LNCAP (cell line): ENCODE data around the gene HLA-DRB5.

Experiments
- CTCF ChIP-seq: fragments of 450-650 bp; IDR thresholded peaks from 2 replicates; pipeline ENCODE4 v1.5.1; 2017; ENCODE audit warnings: mild to moderate bottlenecking

Gene HLA-DRB5

DNA sequence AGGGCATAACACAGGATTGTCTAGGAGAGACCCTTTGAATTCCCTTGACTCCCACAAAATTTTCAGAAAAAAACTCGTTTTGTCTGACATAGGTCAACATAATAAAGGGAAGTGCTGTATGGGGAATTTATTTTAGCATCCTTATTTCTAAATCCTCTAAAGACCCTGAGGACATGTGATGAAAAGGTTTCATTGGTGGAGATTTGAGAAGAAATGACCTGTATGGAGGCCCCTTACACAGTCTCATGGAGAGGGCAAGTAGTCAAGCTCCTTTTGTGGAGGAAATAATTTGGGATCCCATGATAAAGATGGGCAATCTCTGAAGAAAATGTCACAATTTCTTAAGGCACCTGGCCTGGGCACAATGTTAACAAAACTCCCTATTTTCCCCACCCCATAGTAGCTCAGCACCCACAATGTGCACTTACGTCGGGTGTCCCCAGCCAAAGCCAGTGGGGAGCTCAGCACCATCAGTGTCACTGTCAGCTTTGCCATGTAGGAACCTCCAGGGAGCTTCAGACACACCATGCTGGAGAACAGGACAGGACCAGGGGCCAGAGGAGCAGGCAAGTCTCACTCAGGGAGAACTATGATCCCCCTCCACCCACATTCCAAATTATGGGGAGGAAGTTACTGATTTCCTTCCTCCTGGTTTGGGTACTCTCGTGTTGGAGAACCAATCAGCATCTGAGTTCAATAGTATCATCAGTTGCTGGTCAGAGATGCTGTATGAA lies at the start of gene HLA-DRB5:
TSS of gene HLA-DRB5 (minus strand) at position 591 of the 734 bp plus-strand sequence. CDS start at position 528, 63 bp downstream.
- no peak for TF ChIP-seq CTCF

DNA sequence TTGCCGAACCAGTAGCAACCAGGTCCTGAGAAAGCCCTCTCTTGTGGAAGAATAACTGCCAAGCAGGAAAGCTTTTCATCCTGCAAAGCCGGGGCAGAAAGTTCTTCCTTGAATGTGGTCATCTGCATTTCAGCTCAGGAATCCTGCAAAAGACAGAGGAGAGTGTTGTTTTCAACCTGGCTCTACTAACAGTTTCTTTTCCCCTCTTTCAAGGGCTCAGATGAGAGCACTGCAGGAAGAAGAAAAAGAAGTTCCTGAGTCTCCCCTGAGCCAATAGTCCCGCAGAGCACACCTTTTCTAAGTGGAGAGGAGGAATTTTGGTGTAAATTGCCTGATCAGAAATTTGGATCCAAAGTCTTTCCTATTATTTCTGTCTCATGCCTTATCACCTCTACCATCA lies 48.9 kb upstream of the HLA-DRB5 start:
- TF ChIP-seq CTCF, result no peak

DNA sequence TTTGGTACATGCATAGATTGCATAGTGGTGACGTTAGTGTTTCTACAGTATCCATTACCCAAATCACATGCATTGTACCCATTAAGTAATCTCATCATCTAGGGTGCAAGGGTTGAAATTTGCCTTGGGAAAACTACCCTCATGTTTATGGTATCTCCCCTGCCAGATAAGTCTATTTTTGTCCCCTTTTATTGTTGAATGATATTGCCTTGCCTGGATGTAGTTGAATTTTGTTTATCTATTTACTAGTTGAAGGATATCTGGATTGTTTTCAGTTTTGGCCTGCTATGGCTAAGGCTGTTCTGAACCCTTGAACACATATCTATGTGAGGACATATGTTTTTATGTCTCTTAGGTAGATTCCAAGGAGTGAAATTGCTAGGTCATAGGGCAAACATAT lies 46.2 kb upstream of the HLA-DRB5 start:
- no peak for TF ChIP-seq CTCF

DNA sequence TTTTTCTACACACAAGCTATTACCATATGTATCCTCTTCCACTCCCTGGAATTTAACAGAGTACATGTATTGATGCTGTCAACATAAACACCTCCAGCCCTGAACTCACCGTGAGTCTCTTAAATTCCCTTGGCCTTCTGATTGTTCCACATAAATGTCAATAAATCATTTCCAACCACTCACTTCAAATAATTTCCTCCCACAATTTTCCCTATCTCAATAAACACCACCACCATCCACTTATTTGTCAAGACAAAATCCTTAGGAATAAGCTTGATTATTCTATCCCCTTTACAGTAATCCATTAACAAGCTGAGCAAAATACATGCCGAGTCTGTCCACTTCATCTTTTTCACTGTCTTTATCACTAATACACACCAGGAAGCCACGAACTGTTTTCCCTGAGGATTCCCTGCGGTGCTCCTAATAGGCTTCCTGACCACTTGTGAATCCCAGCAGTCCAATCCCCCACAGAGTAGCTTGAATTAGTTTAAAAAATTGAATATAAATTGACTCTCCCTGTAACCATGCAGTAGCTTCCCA lies 40.3 kb upstream of the HLA-DRB5 start:
- TF ChIP-seq CTCF, result no peak

GRCh38 chr6:32568561-32568960 lies 38.5 kb upstream of the HLA-DRB5 start:
- TF ChIP-seq CTCF, result no peak

GRCh38 chr6:32566957-32567356 lies 36.9 kb upstream of the HLA-DRB5 start:
- no peak for TF ChIP-seq CTCF

DNA sequence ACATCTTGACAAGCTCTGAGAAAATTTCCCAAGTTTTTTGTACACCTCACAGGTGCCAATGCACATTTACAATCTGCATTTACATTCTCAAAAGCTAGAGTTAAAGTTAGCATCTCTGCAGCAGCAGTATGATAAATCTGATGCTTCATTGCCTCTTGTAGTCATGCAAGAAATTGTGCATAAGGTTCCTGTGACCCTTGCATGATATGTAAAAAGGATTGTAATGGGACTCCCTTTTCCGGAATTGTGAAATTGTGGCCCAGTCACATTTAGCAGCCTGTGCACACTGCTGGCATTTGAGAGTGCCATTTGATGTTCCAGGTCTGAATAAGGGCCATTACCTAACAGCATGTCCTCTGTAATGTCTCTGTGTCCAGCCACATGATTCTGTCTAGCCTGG lies 35.4 kb upstream of the HLA-DRB5 start:
- TF ChIP-seq CTCF, result no peak
